ENCODE measurements around the gene BMPR1A. TPM values are rescaled to one million over a fixed set of nuclear protein-coding genes. Genes with fewer than 3 reads are reported as not detected.

Gene BMPR1A
- total and polyA plus RNA-seq, 9 of the 15 experiments (the other 6 are each of a cell fraction or from before 2014, with no cell fraction given) = 1.6 to 17.5 (median 9.1) TPM

GRCh38 chr10:86888585-86889381 is 132.4 kb downstream of the BMPR1A start (continued):
- TF ChIP-seq BCLAF1 (IDR thresholded peaks at IDR 0.05; ENCODE audit: borderline replicate concordance in 1 of 2, control insufficient read depth in 1 of 2, low read depth in 2 of 2, low read length in 1 of 2) (no peak), ZBTB2 (IDR thresholded peaks at IDR 0.05) (no peak), RFX1 (IDR thresholded peaks at IDR 0.05) (no peak), HDAC8 (tag; IDR thresholded peaks at IDR 0.05) (no peak), ZNF175 (CRISPR knock-in tag; IDR thresholded peaks at IDR 0.05; ENCODE audit: low read depth) (no peak), ZNF696 (CRISPR knock-in tag; conservative IDR thresholded peaks at IDR 0.05) (no peak), TFAM (CRISPR knock-in tag; conservative IDR thresholded peaks at IDR 0.05) (no peak), POLR2H (tag; IDR thresholded peaks at IDR 0.05; ENCODE audit: low read depth) (0 out of 2 replicates have a peak, but pooled peaks have one; percentile 27), FOXO4 (CRISPR knock-in tag; IDR thresholded peaks at IDR 0.05) (no peak), HDAC6 (IDR thresholded peaks at IDR 0.05; ENCODE audit: low read depth, low read length) (no peak), PPARD (CRISPR knock-in tag; IDR thresholded peaks at IDR 0.05) (no peak), THRB (CRISPR knock-in tag; conservative IDR thresholded peaks at IDR 0.05) (no peak), SMAD3 (CRISPR knock-in tag; conservative IDR thresholded peaks at IDR 0.05) (no peak), NCOA2 (IDR thresholded peaks at IDR 0.05; ENCODE audit: partially characterized antibody in 2 of 2) (peak in 1 of 2 experiments; percentile 42), JUNB (CRISPR knock-in tag; conservative IDR thresholded peaks at IDR 0.05) (no peak), ZC3H4 (CRISPR knock-in tag; IDR thresholded peaks at IDR 0.05; ENCODE audit: borderline replicate concordance) (no peak), SLC30A9 (CRISPR knock-in tag; IDR thresholded peaks at IDR 0.05) (no peak), YY1 (IDR thresholded peaks at IDR 0.05; ENCODE audit: borderline replicate concordance in 1 of 3, control insufficient read depth in 1 of 3, extremely low read depth in 1 of 3, insufficient read depth in 3 of 3, insufficient read length in 1 of 3, insufficient replicate concordance in 2 of 3, low read depth in 1 of 3, low read length in 2 of 3) (no peak), CSDE1 (IDR thresholded peaks at IDR 0.05) (no peak), NCOA1 (IDR thresholded peaks at IDR 0.05; ENCODE audit: low read depth) (peak; percentile 65; the same call in 1 of the 2 replicates)

Data from K562 (cell line).